ENCODE results near the gene GSTO1. TPM values are rescaled to one million over a fixed set of nuclear protein-coding genes. Genes with fewer than 3 reads are reported as not detected.

GSTO1 gene
- total and polyA plus RNA-seq, 2 of the 13 experiments (the other 11 are each of a cell fraction or from before 2014, with no cell fraction given) = 228 to 300 TPM

GRCh38 chr10:104258209-104258608 is 3.5 kb downstream of the GSTO1 start (continued):
- no peak for TF ChIP-seq TBX3 (IDR thresholded peaks at IDR 0.05; ENCODE audit: borderline replicate concordance)
- TF ChIP-seq SOX5 (CRISPR knock-in tag; IDR thresholded peaks at IDR 0.05; ENCODE audit: borderline replicate concordance) = peak; percentile 67; the same call in 1 of the 2 replicates
- TF ChIP-seq BCL6 (CRISPR knock-in tag; IDR thresholded peaks at IDR 0.05) = peak; percentile 68
- no peak for TF ChIP-seq DMAP1 (CRISPR knock-in tag; IDR thresholded peaks at IDR 0.05)
- TF ChIP-seq CCDC6 (CRISPR knock-in tag; IDR thresholded peaks at IDR 0.05) = no peak
- peak; percentile 77 for TF ChIP-seq MED1 (CRISPR knock-in tag; IDR thresholded peaks at IDR 0.05)
- 0 out of 2 replicates have a peak, but pooled peaks have one; percentile 36 for TF ChIP-seq ZNF431 (CRISPR knock-in tag; IDR thresholded peaks at IDR 0.05; ENCODE audit: borderline replicate concordance, low read depth)
- peak; percentile 77 for TF ChIP-seq FOXA3 (CRISPR knock-in tag; IDR thresholded peaks at IDR 0.05)
- no peak for TF ChIP-seq IKZF4 (CRISPR knock-in tag; IDR thresholded peaks at IDR 0.05; ENCODE audit: borderline replicate concordance, low read depth, not compliant biosample characterization)
- TF ChIP-seq ELF3 (CRISPR knock-in tag; IDR thresholded peaks at IDR 0.05) = peak; percentile 58
- 0 out of 2 replicates have a peak, but pooled peaks have one; percentile 57 for TF ChIP-seq ZFP36L1 (CRISPR knock-in tag; IDR thresholded peaks at IDR 0.05)
- TF ChIP-seq HNF1A (IDR thresholded peaks at IDR 0.05; ENCODE audit: low read depth) = no peak
- TF ChIP-seq HNF1A (CRISPR knock-in tag; IDR thresholded peaks at IDR 0.05; ENCODE audit: borderline replicate concordance) = peak; percentile 30; the same call in 1 of the 2 replicates
- TF ChIP-seq ZNF644 (CRISPR knock-in tag; IDR thresholded peaks at IDR 0.05; ENCODE audit: low read depth) = peak; percentile 23; the same call in 1 of the 2 replicates
- no peak for TF ChIP-seq NR2F6 (IDR thresholded peaks at IDR 0.05)
- TF ChIP-seq NR2F6 (CRISPR knock-in tag; IDR thresholded peaks at IDR 0.05) = peak; percentile 36; the same call in 1 of the 2 replicates
- 0 out of 2 replicates have a peak, but pooled peaks have one; percentile 23 for TF ChIP-seq KAT7 (CRISPR knock-in tag; IDR thresholded peaks at IDR 0.05; ENCODE audit: borderline replicate concordance)
- peak; percentile 79 for TF ChIP-seq RXRB (CRISPR knock-in tag; IDR thresholded peaks at IDR 0.05; ENCODE audit: borderline replicate concordance)
- peak; percentile 91 for TF ChIP-seq ZNF652 (CRISPR knock-in tag; IDR thresholded peaks at IDR 0.05; ENCODE audit: borderline replicate concordance, low read depth)
- TF ChIP-seq ATF1 (CRISPR knock-in tag; IDR thresholded peaks at IDR 0.05) = peak; percentile 38; the same call in 1 of the 2 replicates
- no peak for TF ChIP-seq ZNF709 (CRISPR knock-in tag; IDR thresholded peaks at IDR 0.05)
- peak in 1 of 2 experiments; percentile 31; a peak in 1 of 4 replicates for TF ChIP-seq KLF16 (CRISPR knock-in tag; IDR thresholded peaks at IDR 0.05)
- peak; percentile 77 for TF ChIP-seq ARID5B (CRISPR knock-in tag; IDR thresholded peaks at IDR 0.05)
- TF ChIP-seq SP2 (CRISPR knock-in tag; IDR thresholded peaks at IDR 0.05) = no peak
- peak; percentile 72 for TF ChIP-seq ERF (CRISPR knock-in tag; IDR thresholded peaks at IDR 0.05)
- TF ChIP-seq FOXO1 (CRISPR knock-in tag; IDR thresholded peaks at IDR 0.05) = peak; percentile 46; the same call in 1 of the 2 replicates
- no peak for TF ChIP-seq BORCS8-MEF2B (CRISPR knock-in tag; IDR thresholded peaks at IDR 0.05)

All from HepG2 (cell line).